ENCODE data around the gene LHFPL6. TPM values are rescaled to one million over a fixed set of nuclear protein-coding genes. Genes with fewer than 3 reads are reported as not detected.

The LHFPL6 gene
- total and polyA plus RNA-seq, 10 of the 15 experiments (the other 5 are each of a cell fraction or from before 2014, with no cell fraction given), result 0.11 to 4.6 (median 0.41) TPM

DNA sequence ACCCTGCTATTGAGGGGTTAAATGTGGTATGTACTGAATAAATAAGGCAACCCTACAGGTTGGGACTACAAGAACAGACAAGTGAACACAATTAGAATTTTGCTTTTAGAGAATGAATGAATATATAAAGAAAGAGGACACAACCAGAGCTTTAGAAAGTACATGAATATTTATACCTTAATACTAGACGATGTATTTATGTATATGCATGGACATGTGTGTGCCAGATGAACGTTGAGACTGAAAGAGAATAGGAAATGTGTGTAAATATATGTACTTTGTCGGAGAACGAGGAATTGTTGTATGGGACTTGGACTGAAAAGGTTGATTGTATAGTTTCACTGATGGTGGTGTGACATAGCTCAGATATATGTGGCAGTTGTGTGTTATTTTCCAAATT is 43.1 kb upstream of the LHFPL6 start (continued):
- TF ChIP-seq, protein P1, sequence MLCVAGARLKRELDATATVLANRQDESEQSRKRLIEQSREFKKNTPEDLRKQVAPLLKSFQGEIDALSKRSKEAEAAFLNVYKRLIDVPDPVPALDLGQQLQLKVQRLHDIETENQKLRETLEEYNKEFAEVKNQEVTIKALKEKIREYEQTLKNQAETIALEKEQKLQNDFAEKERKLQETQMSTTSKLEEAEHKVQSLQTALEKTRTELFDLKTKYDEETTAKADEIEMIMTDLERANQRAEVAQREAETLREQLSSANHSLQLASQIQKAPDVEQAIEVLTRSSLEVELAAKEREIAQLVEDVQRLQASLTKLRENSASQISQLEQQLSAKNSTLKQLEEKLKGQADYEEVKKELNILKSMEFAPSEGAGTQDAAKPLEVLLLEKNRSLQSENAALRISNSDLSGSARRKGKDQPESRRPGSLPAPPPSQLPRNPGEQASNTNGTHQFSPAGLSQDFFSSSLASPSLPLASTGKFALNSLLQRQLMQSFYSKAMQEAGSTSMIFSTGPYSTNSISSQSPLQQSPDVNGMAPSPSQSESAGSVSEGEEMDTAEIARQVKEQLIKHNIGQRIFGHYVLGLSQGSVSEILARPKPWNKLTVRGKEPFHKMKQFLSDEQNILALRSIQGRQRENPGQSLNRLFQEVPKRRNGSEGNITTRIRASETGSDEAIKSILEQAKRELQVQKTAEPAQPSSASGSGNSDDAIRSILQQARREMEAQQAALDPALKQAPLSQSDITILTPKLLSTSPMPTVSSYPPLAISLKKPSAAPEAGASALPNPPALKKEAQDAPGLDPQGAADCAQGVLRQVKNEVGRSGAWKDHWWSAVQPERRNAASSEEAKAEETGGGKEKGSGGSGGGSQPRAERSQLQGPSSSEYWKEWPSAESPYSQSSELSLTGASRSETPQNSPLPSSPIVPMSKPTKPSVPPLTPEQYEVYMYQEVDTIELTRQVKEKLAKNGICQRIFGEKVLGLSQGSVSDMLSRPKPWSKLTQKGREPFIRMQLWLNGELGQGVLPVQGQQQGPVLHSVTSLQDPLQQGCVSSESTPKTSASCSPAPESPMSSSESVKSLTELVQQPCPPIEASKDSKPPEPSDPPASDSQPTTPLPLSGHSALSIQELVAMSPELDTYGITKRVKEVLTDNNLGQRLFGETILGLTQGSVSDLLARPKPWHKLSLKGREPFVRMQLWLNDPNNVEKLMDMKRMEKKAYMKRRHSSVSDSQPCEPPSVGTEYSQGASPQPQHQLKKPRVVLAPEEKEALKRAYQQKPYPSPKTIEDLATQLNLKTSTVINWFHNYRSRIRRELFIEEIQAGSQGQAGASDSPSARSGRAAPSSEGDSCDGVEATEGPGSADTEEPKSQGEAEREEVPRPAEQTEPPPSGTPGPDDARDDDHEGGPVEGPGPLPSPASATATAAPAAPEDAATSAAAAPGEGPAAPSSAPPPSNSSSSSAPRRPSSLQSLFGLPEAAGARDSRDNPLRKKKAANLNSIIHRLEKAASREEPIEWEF (IDR thresholded peaks at IDR 0.05; ENCODE audit: insufficient replicate concordance, low read depth, low read length), result no peak
- TF ChIP-seq CBX3 (IDR thresholded peaks at IDR 0.05; ENCODE audit: borderline replicate concordance, low read depth) (no peak), TCF7 (IDR thresholded peaks at IDR 0.05; ENCODE audit: borderline replicate concordance) (no peak), CBX5 (IDR thresholded peaks at IDR 0.05; ENCODE audit: low read depth) (no peak), CHD4 (IDR thresholded peaks at IDR 0.05) (no peak)

DNA sequence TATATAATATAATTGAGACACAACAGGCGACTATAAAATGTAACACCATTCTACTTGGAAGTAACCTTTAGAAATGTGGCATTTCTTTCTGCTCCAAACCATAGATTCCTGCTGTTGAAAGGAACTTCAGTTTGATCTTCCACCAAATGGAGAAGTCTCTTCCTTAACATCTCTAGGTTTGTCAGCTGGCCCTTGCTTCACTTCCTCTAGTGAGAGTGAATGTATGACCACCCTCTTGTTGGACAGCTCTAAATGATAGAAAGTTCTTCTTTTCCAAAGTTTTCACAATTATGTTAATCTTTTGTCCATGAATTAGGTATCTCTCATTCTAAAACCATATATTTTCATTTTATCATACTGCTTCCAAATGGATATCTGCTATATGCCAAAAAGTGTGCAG is 38.7 kb upstream of the LHFPL6 start:
- no peak overlapping the region for H3K27ac ChIP-seq (ENCODE audit: control insufficient read depth, insufficient read depth)
- in situ Hi-C loops (cut with MboI) (no loop called here), intact Hi-C loops (cut with micrococcal nuclease; ENCODE audit: unreplicated experiment) (no loop called here)
- no peak for ATAC-seq
- no peak overlapping the region for H3K4me2 ChIP-seq (ENCODE audit: control insufficient read depth, insufficient read depth)
- no peak for FAIRE-seq
- H3K79me2 ChIP-seq (ENCODE audit: control insufficient read depth, insufficient read depth, low read length), result no peaks in the 10 kb centered on the region
- H3K9me3 ChIP-seq (replicated peaks; ENCODE audit: control insufficient read depth, insufficient read depth, low read length), result no peaks in the 10 kb centered on the region; the same call in 2 of the 3 replicates
- no TSS peak for BruUV-seq (replicated peaks)
- no peak overlapping the region for H2AFZ ChIP-seq (ENCODE audit: control insufficient read depth, low read depth, low read length)
- H3K4me1 ChIP-seq (ENCODE audit: control insufficient read depth, insufficient read depth, low read length), result no peaks in the 10 kb centered on the region
- H3K27me3 ChIP-seq (replicated peaks in 1 of 2; ENCODE audit: control insufficient read depth in 2 of 2, insufficient read depth in 2 of 2, low read length in 1 of 2), result no peaks in the 10 kb centered on the region
- CTCF ChIA-PET, result no interaction called here
- SMC1A ChIA-PET (ENCODE audit: uncharacterized antibody, unreplicated experiment), result no interaction called here
- no peak for DNase-seq (ENCODE audit: low read depth, low spot score)
- POLR2A ChIA-PET, result no interaction called here
- H4K20me1 ChIP-seq (ENCODE audit: control insufficient read depth, insufficient read depth), result no peaks in the 10 kb centered on the region
- whole genome bisulfite sequencing (ENCODE audit: insufficient coverage, insufficient replicate concordance, low lambda C conversion rate, missing lambda C conversion rate), result 0% methylated on average over 1 of the region's 1 CpG
- RAD21 ChIA-PET (ENCODE audit: unreplicated experiment), result no interaction called here
- H3K9ac ChIP-seq (ENCODE audit: control insufficient read depth, insufficient read depth, low read length), result no peak overlapping the region
- H3K36me3 ChIP-seq (ENCODE audit: control insufficient read depth in 2 of 2, insufficient read depth in 2 of 2, low read length in 1 of 2), result no peaks in the 10 kb centered on the region
- H3K4me3 ChIP-seq, result no peak overlapping the region
- TF ChIP-seq, protein P2, sequence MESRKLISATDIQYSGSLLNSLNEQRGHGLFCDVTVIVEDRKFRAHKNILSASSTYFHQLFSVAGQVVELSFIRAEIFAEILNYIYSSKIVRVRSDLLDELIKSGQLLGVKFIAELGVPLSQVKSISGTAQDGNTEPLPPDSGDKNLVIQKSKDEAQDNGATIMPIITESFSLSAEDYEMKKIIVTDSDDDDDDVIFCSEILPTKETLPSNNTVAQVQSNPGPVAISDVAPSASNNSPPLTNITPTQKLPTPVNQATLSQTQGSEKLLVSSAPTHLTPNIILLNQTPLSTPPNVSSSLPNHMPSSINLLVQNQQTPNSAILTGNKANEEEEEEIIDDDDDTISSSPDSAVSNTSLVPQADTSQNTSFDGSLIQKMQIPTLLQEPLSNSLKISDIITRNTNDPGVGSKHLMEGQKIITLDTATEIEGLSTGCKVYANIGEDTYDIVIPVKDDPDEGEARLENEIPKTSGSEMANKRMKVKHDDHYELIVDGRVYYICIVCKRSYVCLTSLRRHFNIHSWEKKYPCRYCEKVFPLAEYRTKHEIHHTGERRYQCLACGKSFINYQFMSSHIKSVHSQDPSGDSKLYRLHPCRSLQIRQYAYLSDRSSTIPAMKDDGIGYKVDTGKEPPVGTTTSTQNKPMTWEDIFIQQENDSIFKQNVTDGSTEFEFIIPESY (IDR thresholded peaks at IDR 0.05), result no peak
- TF ChIP-seq TARDBP (IDR thresholded peaks at IDR 0.05; ENCODE audit: borderline replicate concordance), result no peak
- TF ChIP-seq MEF2A (IDR thresholded peaks at IDR 0.05; ENCODE audit: insufficient read depth, low read depth, low read length), result no peak
- no peak for TF ChIP-seq POLR2AphosphoS5 (IDR thresholded peaks at IDR 0.05; ENCODE audit: low read length)
- TF ChIP-seq, protein P3, sequence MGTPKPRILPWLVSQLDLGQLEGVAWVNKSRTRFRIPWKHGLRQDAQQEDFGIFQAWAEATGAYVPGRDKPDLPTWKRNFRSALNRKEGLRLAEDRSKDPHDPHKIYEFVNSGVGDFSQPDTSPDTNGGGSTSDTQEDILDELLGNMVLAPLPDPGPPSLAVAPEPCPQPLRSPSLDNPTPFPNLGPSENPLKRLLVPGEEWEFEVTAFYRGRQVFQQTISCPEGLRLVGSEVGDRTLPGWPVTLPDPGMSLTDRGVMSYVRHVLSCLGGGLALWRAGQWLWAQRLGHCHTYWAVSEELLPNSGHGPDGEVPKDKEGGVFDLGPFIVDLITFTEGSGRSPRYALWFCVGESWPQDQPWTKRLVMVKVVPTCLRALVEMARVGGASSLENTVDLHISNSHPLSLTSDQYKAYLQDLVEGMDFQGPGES (IDR thresholded peaks at IDR 0.05), result no peak
- TF ChIP-seq YY1 (IDR thresholded peaks at IDR 0.05; ENCODE audit: low read depth, low read length), result no peak
- TF ChIP-seq PML (IDR thresholded peaks at IDR 0.05; ENCODE audit: low read length), result no peak
- TF ChIP-seq SIN3A (IDR thresholded peaks at IDR 0.05; ENCODE audit: low read depth, low read length), result no peak
- TF ChIP-seq FOXK2 (IDR thresholded peaks at IDR 0.05), result no peak
- TF ChIP-seq, protein P4, sequence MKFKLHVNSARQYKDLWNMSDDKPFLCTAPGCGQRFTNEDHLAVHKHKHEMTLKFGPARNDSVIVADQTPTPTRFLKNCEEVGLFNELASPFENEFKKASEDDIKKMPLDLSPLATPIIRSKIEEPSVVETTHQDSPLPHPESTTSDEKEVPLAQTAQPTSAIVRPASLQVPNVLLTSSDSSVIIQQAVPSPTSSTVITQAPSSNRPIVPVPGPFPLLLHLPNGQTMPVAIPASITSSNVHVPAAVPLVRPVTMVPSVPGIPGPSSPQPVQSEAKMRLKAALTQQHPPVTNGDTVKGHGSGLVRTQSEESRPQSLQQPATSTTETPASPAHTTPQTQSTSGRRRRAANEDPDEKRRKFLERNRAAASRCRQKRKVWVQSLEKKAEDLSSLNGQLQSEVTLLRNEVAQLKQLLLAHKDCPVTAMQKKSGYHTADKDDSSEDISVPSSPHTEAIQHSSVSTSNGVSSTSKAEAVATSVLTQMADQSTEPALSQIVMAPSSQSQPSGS (IDR thresholded peaks at IDR 0.05; ENCODE audit: low read length), result no peak
- no peak for TF ChIP-seq WRNIP1 (IDR thresholded peaks at IDR 0.05; ENCODE audit: borderline replicate concordance, low read depth, low read length)
